ENCODE measurements around the gene STYXL1.

- TF ChIP-seq EZH2 (IDR thresholded peaks at IDR 0.05; ENCODE audit: low read length, missing control alignments): no peak
- no peak for TF ChIP-seq CTCF (conservative IDR thresholded peaks at IDR 0.05 in 1 of 2, IDR thresholded peaks at IDR 0.05 in 1 of 2; ENCODE audit: low read depth in 1 of 2, low read length in 2 of 2)
Measured at GRCh38 chr7:75951506-75951905, 96.3 kb downstream of the STYXL1 start.

All from fibroblast of lung (primary cell).